C1 segment of cervical spinal cord (tissue), 14 donors: ENCODE data around the gene UGP2.
"Not testable (repeated sequence)": the region's sequence is repeated elsewhere in the genome, so short reads cannot be mapped to it uniquely, and the experiment has no call there.

Experiments used
- DNase-seq, 14 donors: peaks; one replicate each; lab custom pipeline; 2025; lab: John Stamatoyannopoulos, UW

Gene UGP2

GRCh38 chr2:63840081-63840784 lies 1.5 kb upstream of the UGP2 start:
- DNase-seq, result no peak

GRCh38 chr2:63840785-63841253 lies 877 bp upstream of the UGP2 start:
- peak; percentile 56 to 99 (median 96) for DNase-seq

- peak in 8 of 14 donors; percentile 13 to 62 (median 36) for DNase-seq
These were observed 709 bp downstream of the UGP2 start for GRCh38 chr2:63842149-63843061.

GRCh38 chr2:63843093-63843492 lies 1.4 kb downstream of the UGP2 start:
- DNase-seq, result no peak

- DNase-seq, result no peak
These were observed 2.1 kb downstream of the UGP2 start for GRCh38 chr2:63843791-63844190.

- no peak for DNase-seq
These were observed 2.9 kb downstream of the UGP2 start for GRCh38 chr2:63844616-63845015.

- no peak for DNase-seq
These were observed 4.2 kb downstream of the UGP2 start for GRCh38 chr2:63845866-63846265.

- DNase-seq, result no peak
These were observed 4.8 kb downstream of the UGP2 start for GRCh38 chr2:63846487-63846886.

- not testable (repeated sequence) for DNase-seq
These were observed 5.9 kb downstream of the UGP2 start for GRCh38 chr2:63847571-63847970.

GRCh38 chr2:63849381-63850203 lies 7.9 kb downstream of the UGP2 start:
- peak in 2 of 14 donors; percentile 1 to 11 for DNase-seq

- no peak for DNase-seq
These were observed 8.5 kb downstream of the UGP2 start for GRCh38 chr2:63850204-63850571.

- DNase-seq, result no peak
These were observed 9.0 kb downstream of the UGP2 start for GRCh38 chr2:63850649-63851048.

- DNase-seq, result no peak
These were observed 10.1 kb downstream of the UGP2 start for GRCh38 chr2:63851691-63852311.

GRCh38 chr2:63853527-63854310 lies 12.0 kb downstream of the UGP2 start:
- DNase-seq, result no peak

GRCh38 chr2:63855418-63856302 lies 14.0 kb downstream of the UGP2 start:
- peak in 1 of 14 donors; percentile 6 for DNase-seq

GRCh38 chr2:63856303-63856603 lies 14.6 kb downstream of the UGP2 start:
- DNase-seq, result no peak

GRCh38 chr2:63858291-63858690 lies 16.6 kb downstream of the UGP2 start:
- no peak for DNase-seq

- DNase-seq, result peak in 3 of 14 donors; percentile 8 to 25 (median 23)
These were observed 19.6 kb downstream of the UGP2 start for GRCh38 chr2:63861220-63861822.

- no peak for DNase-seq
These were observed 21.1 kb downstream of the UGP2 start for GRCh38 chr2:63862806-63863205.
